Stimulated activated CD8-positive, alpha-beta memory T cell treated with anti-CD3 and anti-CD28 coated beads, Interleukin-7, amount 100 ng/mL, for 48 hours (primary cell): ENCODE data around the gene EBI3.
"Not testable (repeated sequence)": the region's sequence is repeated elsewhere in the genome, so short reads cannot be mapped to it uniquely, and the experiment has no call there.

Experiments
- DNase-seq, 2 donors: peaks; one replicate each; pipeline ENCODE4 v3.0.0-alpha.2; 2020; ENCODE audit warnings: low read depth in 1 of 2; ENCODE audit errors: extremely low read depth in 1 of 2

The EBI3 gene

GRCh38 chr19:4233282-4233853 is 4.0 kb downstream of the EBI3 start:
- DNase-seq, result peak; percentile 41 to 62

- DNase-seq, result no peak
These were observed 5.0 kb downstream of the EBI3 start for GRCh38 chr19:4234142-4234861.

- DNase-seq, result no peak
These were observed 5.5 kb downstream of the EBI3 start for GRCh38 chr19:4234862-4235201.

- not testable (repeated sequence) for DNase-seq
These were observed 8.2 kb downstream of the EBI3 start for GRCh38 chr19:4237510-4237909.

GRCh38 chr19:4238831-4239230 is 9.5 kb downstream of the EBI3 start:
- DNase-seq, result no peak

- DNase-seq, result no peak
These were observed 12.6 kb downstream of the EBI3 start for GRCh38 chr19:4241824-4242430.

- not testable (repeated sequence) for DNase-seq
These were observed 16.6 kb downstream of the EBI3 start for GRCh38 chr19:4245938-4246337.

GRCh38 chr19:4246767-4247593 is 17.7 kb downstream of the EBI3 start, which contains the start of gene YJU2:
YJU2 (plus strand) TSS chr19:4247080; CDS start chr19:4247147, 67 bp downstream.
- peak; percentile 93 to 100 for DNase-seq

GRCh38 chr19:4256563-4256962 is 27.2 kb downstream of the EBI3 start:
- no peak for DNase-seq

GRCh38 chr19:4257025-4257424 is 27.7 kb downstream of the EBI3 start:
- DNase-seq, result no peak

GRCh38 chr19:4258181-4258580 is 28.9 kb downstream of the EBI3 start:
- no peak for DNase-seq

GRCh38 chr19:4260613-4261191 is 31.4 kb downstream of the EBI3 start:
- DNase-seq, result no peak

- no peak for DNase-seq
These were observed 35.5 kb downstream of the EBI3 start for GRCh38 chr19:4264812-4265211.

GRCh38 chr19:4266253-4267000 is 37.1 kb downstream of the EBI3 start:
- no peak for DNase-seq

GRCh38 chr19:4267101-4267900 is 38.0 kb downstream of the EBI3 start:
- peak in 1 of 2 donors; percentile 34 for DNase-seq

GRCh38 chr19:4267901-4268815 is 38.8 kb downstream of the EBI3 start:
- DNase-seq, result no peak

GRCh38 chr19:4268816-4269430 is 39.6 kb downstream of the EBI3 start:
- DNase-seq, result no peak

GRCh38 chr19:4272894-4273293 is 43.6 kb downstream of the EBI3 start:
- DNase-seq, result no peak
